Endothelial cell of umbilical vein (primary cell): ENCODE measurements around the gene NAA60.

Source experiments
- CTCF ChIP-seq, 2 donors: IDR thresholded peaks; 1 replicate in 1 of 2; 2 replicates in 1 of 2; pipeline ENCODE4 v1.5.1; 2011; ENCODE audit warnings: low read length in 2 of 2, mild to moderate bottlenecking in 2 of 2, moderate library complexity in 2 of 2, control low read depth in 1 of 2, inconsistent platforms in 1 of 2, low read depth in 1 of 2; ENCODE audit not compliant: insufficient read depth in 1 of 2; ENCODE audit errors: extremely low read depth in 1 of 2
- EZH2 ChIP-seq: IDR thresholded peaks from 2 replicates; pipeline ENCODE4 v1.6.1; 2012; ENCODE audit warnings: borderline replicate concordance, low read depth, mild to moderate bottlenecking, moderate library complexity, low read length, inconsistent platforms; ENCODE audit not compliant: severe bottlenecking
- MAX ChIP-seq: IDR thresholded peaks from 2 replicates; pipeline ENCODE4 v1.6.1; 2011; ENCODE audit not compliant: insufficient read depth, insufficient read length
- POLR2A ChIP-seq: IDR thresholded peaks from 2 replicates; pipeline ENCODE4 v1.6.1; 2012; ENCODE audit warnings: low read depth, mild to moderate bottlenecking, control low read depth, low read length
- POLR2AphosphoS5 ChIP-seq: IDR thresholded peaks from 2 replicates; pipeline ENCODE4 v1.6.1; 2012; ENCODE audit warnings: low read depth, mild to moderate bottlenecking, control low read depth, low read length, moderate library complexity; ENCODE audit not compliant: insufficient read depth

GRCh38 chr16:3434373-3434772, 9.1 kb upstream of the NAA60 start:
- TF ChIP-seq CTCF (IDR thresholded peaks at IDR 0.05; ENCODE audit: extremely low read depth in 1 of 2, insufficient read depth in 1 of 2, low read depth in 1 of 2, low read length in 2 of 2) (no peak), EZH2 (no peak), POLR2AphosphoS5 (no peak), POLR2A (no peak), MAX (no peak)
